Neural progenitor cell (in vitro differentiated cells): ENCODE results near the gene MTFR2. TPM values are rescaled to one million over a fixed set of nuclear protein-coding genes. Genes with fewer than 3 reads are reported as not detected.

Experiments
- DNase-seq: peaks from one replicate; pipeline ENCODE4 v3.0.0-alpha.2; 2016; ENCODE audit warnings: low spot score
- H2AFZ ChIP-seq: fragments of 200-600 bp; sonication (generic); replicated peaks from 2 replicates; pipeline ENCODE4 v1.6.1; 2016; ENCODE audit warnings: antibody characterized with exemption
- H3F3A ChIP-seq: fragments of 200-600 bp; sonication (generic); 2 replicates; pipeline ENCODE4 v1.6.1; 2016; ENCODE audit warnings: antibody characterized with exemption, low read depth
- H3K27ac ChIP-seq: fragments of 200-600 bp; sonication (generic); 2 replicates; pipeline ENCODE4 v1.5.1; 2016; ENCODE audit warnings: mild to moderate bottlenecking
- H3K27me3 ChIP-seq: fragments of 200-600 bp; sonication (generic); 2 replicates; pipeline ENCODE4 v1.6.1; 2016; ENCODE audit warnings: mild to moderate bottlenecking, moderate library complexity
- H3K36me3 ChIP-seq: fragments of 200-600 bp; sonication (generic); 2 replicates; pipeline ENCODE4 v1.5.1; 2016
- H3K4me1 ChIP-seq: fragments of 200-600 bp; sonication (generic); 2 replicates; pipeline ENCODE4 v1.6.1; 2016; ENCODE audit warnings: mixed run types
- H3K4me2 ChIP-seq: fragments of 200-600 bp; sonication (generic); 2 replicates; pipeline ENCODE4 v1.6.1; 2016
- H3K4me3 ChIP-seq: fragments of 200-600 bp; sonication (generic); 2 replicates; pipeline ENCODE4 v1.5.1; 2016
- H3K79me2 ChIP-seq: fragments of 200-600 bp; sonication (generic); 2 replicates; pipeline ENCODE4 v1.6.1; 2016; ENCODE audit warnings: low read depth
- H3K9ac ChIP-seq: fragments of 200-600 bp; sonication (generic); 2 replicates; pipeline ENCODE4 v1.6.1; 2016
- H3K9me3 ChIP-seq: fragments of 200-600 bp; sonication (generic); 2 replicates; pipeline ENCODE4 v1.5.1; 2016; ENCODE audit warnings: low read depth
- H4K20me1 ChIP-seq: fragments of 200-600 bp; sonication (generic); 2 replicates; pipeline ENCODE4 v1.6.1; 2016; ENCODE audit warnings: low read depth
- H3K27ac Mint-ChIP-seq: 3 replicates; pipeline ENCODE4 v1.8.0; 2021; ENCODE audit warnings: mixed read lengths
- H3K27me3 Mint-ChIP-seq: 2 replicates; pipeline ENCODE4 v1.8.0; 2022; ENCODE audit warnings: low read depth, mild to moderate bottlenecking, inconsistent platforms, moderate library complexity, mixed read lengths; ENCODE audit not compliant: insufficient read depth
- H3K36me3 Mint-ChIP-seq: 3 replicates; pipeline ENCODE4 v1.8.0; 2021; ENCODE audit warnings: mixed read lengths
- H3K4me1 Mint-ChIP-seq: 3 replicates; pipeline ENCODE4 v1.8.0; 2021; ENCODE audit warnings: mixed read lengths
- H3K4me3 Mint-ChIP-seq: 3 replicates; pipeline ENCODE4 v1.8.0; 2021; ENCODE audit warnings: mild to moderate bottlenecking, moderate library complexity, mixed read lengths
- H3K9me3 Mint-ChIP-seq: 3 replicates; pipeline ENCODE4 v1.8.0; 2020; ENCODE audit warnings: mixed read lengths
- EZH2 ChIP-seq: fragments of 200-600 bp; sonication (generic); IDR thresholded peaks from 2 replicates; pipeline ENCODE4 v1.6.1; 2017; ENCODE audit warnings: antibody characterized with exemption, mild to moderate bottlenecking, moderate library complexity
- EZH2phosphoT487 ChIP-seq: fragments of 200-600 bp; sonication (generic); IDR thresholded peaks from 2 replicates; pipeline ENCODE4 v1.6.1; 2017; ENCODE audit warnings: antibody characterized with exemption
- total RNA-seq: library from RNA; depleted of rRNA; stranded (reverse); fragments of >200 nt; gene quantifications from 2 replicates; pipeline ENCODE4 v1.2.3, GENCODE V29; 2015; ENCODE audit warnings: low replicate concordance
- TF ChIP-seq, protein P1 (sequence below): fragments of 200-600 bp; sonication (generic); IDR thresholded peaks from 2 replicates; pipeline ENCODE4 v1.5.1; 2017; ENCODE audit warnings: antibody characterized with exemption, mild to moderate bottlenecking

MTFR2 gene
- total RNA-seq, 1 donor from 2014 or later: 12.6 TPM

DNA sequence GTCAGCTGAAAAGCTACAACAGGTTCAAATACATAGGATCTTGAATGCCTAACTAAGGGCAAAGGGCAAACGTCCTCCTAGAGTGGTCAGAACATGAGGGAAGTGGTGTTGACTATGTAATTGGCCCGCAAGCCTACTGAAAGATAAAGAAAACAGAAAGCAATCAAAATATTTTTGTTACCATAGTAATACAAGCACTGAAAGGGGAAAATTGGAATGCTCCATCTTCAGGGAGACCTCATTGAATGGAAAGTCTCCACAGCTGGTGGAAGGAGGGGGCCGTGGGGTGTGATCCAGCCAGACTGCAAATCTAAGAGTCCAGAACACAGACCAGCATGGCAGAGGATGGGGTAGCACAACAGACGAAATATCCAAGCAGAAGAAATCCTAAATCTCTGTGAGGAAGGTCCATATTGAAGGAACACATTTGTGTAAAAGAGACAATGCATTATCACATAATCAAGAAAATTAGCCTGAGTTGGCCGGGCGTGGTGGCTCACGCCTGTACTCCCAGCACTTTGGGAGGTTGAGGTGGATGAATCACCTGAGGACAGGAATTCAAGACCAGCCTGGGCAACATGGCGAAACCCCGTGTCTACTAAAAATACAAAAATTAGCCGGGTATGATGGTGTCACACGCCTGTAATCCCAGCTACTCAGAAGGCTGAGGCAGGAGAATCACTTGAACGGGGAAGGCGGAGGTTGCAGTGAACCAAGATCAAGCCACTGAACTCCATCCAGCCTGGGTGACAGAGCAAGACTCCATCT lies 39.5 kb downstream of the MTFR2 start:
- Mint-ChIP-seq H3K4me1 (no peaks in the 10 kb centered on the region), H3K4me3 (no peak overlapping the region), H3K36me3 (no peaks in the 10 kb centered on the region), H3K27me3 (no peaks in the 10 kb centered on the region), H3K27ac (no peak overlapping the region), H3K9me3 (no peaks in the 10 kb centered on the region)
- Histone ChIP-seq H3K36me3 (no peaks in the 10 kb centered on the region), H4K20me1 (no peaks in the 10 kb centered on the region), H2AFZ (no peak overlapping the region), H3K9me3 (no peaks in the 10 kb centered on the region), H3K9ac (no peak overlapping the region), H3K27me3 (no peaks in the 10 kb centered on the region), H3K4me3 (no peak overlapping the region), H3F3A (no peaks in the 10 kb centered on the region), H3K4me2 (no peak overlapping the region), H3K79me2 (no peaks in the 10 kb centered on the region), H3K27ac (no peak overlapping the region), H3K4me1 (no peaks in the 10 kb centered on the region)
- DNase-seq: no peak
- TF ChIP-seq, protein P1, sequence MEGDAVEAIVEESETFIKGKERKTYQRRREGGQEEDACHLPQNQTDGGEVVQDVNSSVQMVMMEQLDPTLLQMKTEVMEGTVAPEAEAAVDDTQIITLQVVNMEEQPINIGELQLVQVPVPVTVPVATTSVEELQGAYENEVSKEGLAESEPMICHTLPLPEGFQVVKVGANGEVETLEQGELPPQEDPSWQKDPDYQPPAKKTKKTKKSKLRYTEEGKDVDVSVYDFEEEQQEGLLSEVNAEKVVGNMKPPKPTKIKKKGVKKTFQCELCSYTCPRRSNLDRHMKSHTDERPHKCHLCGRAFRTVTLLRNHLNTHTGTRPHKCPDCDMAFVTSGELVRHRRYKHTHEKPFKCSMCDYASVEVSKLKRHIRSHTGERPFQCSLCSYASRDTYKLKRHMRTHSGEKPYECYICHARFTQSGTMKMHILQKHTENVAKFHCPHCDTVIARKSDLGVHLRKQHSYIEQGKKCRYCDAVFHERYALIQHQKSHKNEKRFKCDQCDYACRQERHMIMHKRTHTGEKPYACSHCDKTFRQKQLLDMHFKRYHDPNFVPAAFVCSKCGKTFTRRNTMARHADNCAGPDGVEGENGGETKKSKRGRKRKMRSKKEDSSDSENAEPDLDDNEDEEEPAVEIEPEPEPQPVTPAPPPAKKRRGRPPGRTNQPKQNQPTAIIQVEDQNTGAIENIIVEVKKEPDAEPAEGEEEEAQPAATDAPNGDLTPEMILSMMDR: no peak
- no peak for TF ChIP-seq EZH2phosphoT487
- no peak for TF ChIP-seq EZH2

DNA sequence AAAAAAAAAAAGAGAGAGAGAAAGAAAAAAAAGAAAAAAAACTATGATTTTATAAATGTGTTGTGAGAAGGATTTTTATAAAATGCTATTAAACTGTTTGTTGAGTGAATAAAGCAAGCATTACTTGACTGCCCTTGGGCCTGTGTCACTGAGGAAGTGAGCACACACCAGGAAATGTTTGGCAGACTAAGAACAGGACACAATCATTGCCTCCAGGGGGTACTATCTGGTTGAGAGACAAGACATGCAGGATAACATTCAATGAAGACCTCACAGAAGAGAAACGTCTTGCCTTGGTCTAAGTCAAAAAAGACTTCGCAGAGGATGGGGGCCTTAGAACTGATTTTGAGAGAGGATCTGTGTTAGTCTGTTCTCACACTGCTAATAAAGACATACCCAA lies 40.6 kb downstream of the MTFR2 start:
- Histone ChIP-seq H3K4me1 (no peaks in the 10 kb centered on the region), H2AFZ (no peak overlapping the region), H3F3A (no peaks in the 10 kb centered on the region), H3K27me3 (no peaks in the 10 kb centered on the region), H3K79me2 (no peaks in the 10 kb centered on the region), H3K27ac (no peak overlapping the region), H3K9me3 (no peaks in the 10 kb centered on the region), H4K20me1 (no peaks in the 10 kb centered on the region), H3K9ac (no peak overlapping the region), H3K36me3 (no peaks in the 10 kb centered on the region), H3K4me2 (no peak overlapping the region), H3K4me3 (no peak overlapping the region)
- no peaks in the 10 kb centered on the region for H3K9me3 Mint-ChIP-seq
- H3K27me3 Mint-ChIP-seq: no peaks in the 10 kb centered on the region
- no peak overlapping the region for H3K4me3 Mint-ChIP-seq
- no peak overlapping the region for H3K27ac Mint-ChIP-seq
- DNase-seq: no peak
- H3K4me1 Mint-ChIP-seq: no peaks in the 10 kb centered on the region
- TF ChIP-seq, protein P1: no peak
- TF ChIP-seq EZH2phosphoT487: no peak
- H3K36me3 Mint-ChIP-seq: no peaks in the 10 kb centered on the region

DNA sequence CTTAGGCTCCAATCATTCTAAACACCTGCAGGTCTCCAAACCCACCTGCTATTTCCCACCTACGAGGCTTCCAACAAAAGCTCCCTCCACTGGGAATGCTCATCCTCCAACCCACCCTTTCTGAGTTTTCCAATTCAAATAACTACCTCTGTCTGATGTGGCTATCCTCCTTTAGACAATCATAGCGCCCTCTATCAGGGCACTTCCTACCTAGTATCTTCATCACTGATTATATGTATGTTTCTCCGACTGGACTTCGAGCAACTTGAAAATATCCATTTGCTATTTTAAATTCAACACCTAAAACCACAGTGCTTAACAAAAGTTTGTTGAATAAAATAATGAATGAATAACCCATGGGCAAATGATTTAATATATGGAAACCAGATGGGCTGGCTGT lies 41.3 kb downstream of the MTFR2 start:
- H3K9ac ChIP-seq: no peak overlapping the region
- no peaks in the 10 kb centered on the region for H3K27me3 ChIP-seq
- H3K27ac ChIP-seq: no peak overlapping the region
- no peak overlapping the region for H3K4me2 ChIP-seq
- Mint-ChIP-seq H3K27ac (no peak overlapping the region), H3K4me3 (no peak overlapping the region), H3K27me3 (no peaks in the 10 kb centered on the region), H3K4me1 (no peaks in the 10 kb centered on the region), H3K9me3 (no peaks in the 10 kb centered on the region), H3K36me3 (no peaks in the 10 kb centered on the region)
- no peak overlapping the region for H3K4me3 ChIP-seq
- TF ChIP-seq, protein P1: peak; percentile 39
- TF ChIP-seq EZH2phosphoT487: no peak
- no peak for TF ChIP-seq EZH2
- no peak for DNase-seq
- H4K20me1 ChIP-seq: no peaks in the 10 kb centered on the region
- H2AFZ ChIP-seq: no peak overlapping the region
- H3K79me2 ChIP-seq: no peaks in the 10 kb centered on the region
- no peaks in the 10 kb centered on the region for H3K9me3 ChIP-seq
- H3F3A ChIP-seq: no peaks in the 10 kb centered on the region
- no peaks in the 10 kb centered on the region for H3K36me3 ChIP-seq
- no peaks in the 10 kb centered on the region for H3K4me1 ChIP-seq
